Measurements from ENCODE around the gene STPG3. TPM values are rescaled to one million over a fixed set of nuclear protein-coding genes. Genes with fewer than 3 reads are reported as not detected.

STPG3 gene
- total RNA-seq, 1 donor from 2014 or later, result 0.18 TPM

DNA sequence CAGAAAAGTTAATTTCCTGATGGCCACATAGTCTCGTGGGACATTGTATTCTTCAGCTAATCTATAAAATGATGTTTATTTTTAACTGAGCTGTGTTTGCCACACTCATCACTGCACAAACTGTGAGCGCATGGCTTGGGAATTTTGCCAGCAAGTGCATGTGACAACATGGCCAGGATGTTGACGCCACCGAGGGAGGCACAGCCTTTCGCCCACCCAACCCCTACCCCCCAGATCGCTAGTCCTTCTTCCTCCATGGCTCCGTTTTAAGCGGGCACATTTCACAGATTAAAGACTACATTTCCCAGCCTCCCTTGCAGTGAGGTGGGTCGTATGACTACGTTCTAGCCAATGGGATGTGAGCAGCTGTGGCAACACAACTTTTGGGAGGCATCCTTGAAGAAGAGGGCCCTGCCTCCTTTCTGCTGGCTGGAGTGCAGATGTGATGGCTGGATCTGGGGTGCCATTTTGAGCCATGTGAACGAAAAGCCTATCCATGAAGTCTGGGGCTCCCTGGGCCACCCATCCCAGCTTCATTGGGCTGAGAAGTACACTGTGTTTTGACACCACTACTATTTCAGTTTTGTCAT, 43.1 kb downstream of the STPG3 start:
- no peak overlapping the region for H3K27ac Mint-ChIP-seq
- no peaks in the 10 kb centered on the region for H3K36me3 Mint-ChIP-seq
- H3K27me3 Mint-ChIP-seq (ENCODE audit: low read depth), result peaks cover 53% of the 10 kb centered on the region
- H3K4me1 Mint-ChIP-seq, result peaks cover 10% of the 10 kb centered on the region
- H3K9me3 Mint-ChIP-seq, result no peaks in the 10 kb centered on the region
- DNase-seq (ENCODE audit: low spot score in 2 of 2, unreplicated experiment in 2 of 2), result no peak
- H3K4me3 Mint-ChIP-seq, result peak overlapping the region; percentile 43
- TF ChIP-seq, protein P1, sequence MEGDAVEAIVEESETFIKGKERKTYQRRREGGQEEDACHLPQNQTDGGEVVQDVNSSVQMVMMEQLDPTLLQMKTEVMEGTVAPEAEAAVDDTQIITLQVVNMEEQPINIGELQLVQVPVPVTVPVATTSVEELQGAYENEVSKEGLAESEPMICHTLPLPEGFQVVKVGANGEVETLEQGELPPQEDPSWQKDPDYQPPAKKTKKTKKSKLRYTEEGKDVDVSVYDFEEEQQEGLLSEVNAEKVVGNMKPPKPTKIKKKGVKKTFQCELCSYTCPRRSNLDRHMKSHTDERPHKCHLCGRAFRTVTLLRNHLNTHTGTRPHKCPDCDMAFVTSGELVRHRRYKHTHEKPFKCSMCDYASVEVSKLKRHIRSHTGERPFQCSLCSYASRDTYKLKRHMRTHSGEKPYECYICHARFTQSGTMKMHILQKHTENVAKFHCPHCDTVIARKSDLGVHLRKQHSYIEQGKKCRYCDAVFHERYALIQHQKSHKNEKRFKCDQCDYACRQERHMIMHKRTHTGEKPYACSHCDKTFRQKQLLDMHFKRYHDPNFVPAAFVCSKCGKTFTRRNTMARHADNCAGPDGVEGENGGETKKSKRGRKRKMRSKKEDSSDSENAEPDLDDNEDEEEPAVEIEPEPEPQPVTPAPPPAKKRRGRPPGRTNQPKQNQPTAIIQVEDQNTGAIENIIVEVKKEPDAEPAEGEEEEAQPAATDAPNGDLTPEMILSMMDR (IDR thresholded peaks at IDR 0.05; ENCODE audit: unreplicated experiment), result no peak

DNA sequence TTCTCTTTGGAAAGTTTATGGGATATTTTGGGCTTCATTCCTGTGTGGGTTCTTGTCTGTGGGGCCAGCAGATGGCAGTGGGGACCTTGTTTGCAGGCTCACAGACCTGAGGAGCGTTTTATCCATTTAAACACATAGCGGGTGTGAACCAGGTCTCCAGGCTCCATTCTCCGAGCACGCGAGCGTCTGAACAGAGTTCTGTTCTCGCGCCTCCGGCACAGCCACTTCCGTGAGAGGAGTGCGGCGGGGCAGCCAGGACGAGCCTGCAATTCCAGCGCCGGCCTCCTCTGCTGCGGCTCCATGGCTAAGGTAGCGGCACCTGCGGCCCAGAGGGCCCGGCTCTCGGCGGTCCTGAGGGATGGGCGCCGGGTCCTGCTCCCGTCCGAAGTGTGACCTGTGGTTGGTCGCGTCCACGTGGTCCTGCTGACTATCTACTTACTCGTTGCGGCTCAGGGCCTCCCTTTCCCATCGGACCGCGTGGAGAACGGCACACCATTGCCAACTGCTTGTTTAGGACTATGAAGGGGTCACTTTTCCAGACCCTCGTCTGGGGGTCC, 43.7 kb downstream of the STPG3 start:
- no peaks in the 10 kb centered on the region for H3K9me3 Mint-ChIP-seq
- no peak overlapping the region for H3K27ac Mint-ChIP-seq
- TF ChIP-seq, protein P1 (IDR thresholded peaks at IDR 0.05; ENCODE audit: unreplicated experiment), result no peak
- peaks cover 56% of the 10 kb centered on the region for H3K27me3 Mint-ChIP-seq (ENCODE audit: low read depth)
- H3K36me3 Mint-ChIP-seq, result no peaks in the 10 kb centered on the region
- peak overlapping the region; percentile 43 for H3K4me3 Mint-ChIP-seq
- no peak for DNase-seq (ENCODE audit: low spot score in 2 of 2, unreplicated experiment in 2 of 2)
- H3K4me1 Mint-ChIP-seq, result peaks cover 13% of the 10 kb centered on the region

GRCh38 chr9:137295238-137295811, 44.2 kb downstream of the STPG3 start:
- peak in 1 of 2 experiments; percentile 77 for DNase-seq (ENCODE audit: low spot score in 2 of 2, unreplicated experiment in 2 of 2)
- Mint-ChIP-seq H3K36me3 (no peaks in the 10 kb centered on the region), H3K27ac (no peak overlapping the region), H3K4me1 (peaks cover 17% of the 10 kb centered on the region), H3K4me3 (peak overlapping the region; percentile 43), H3K27me3 (ENCODE audit: low read depth) (peaks cover 60% of the 10 kb centered on the region), H3K9me3 (no peaks in the 10 kb centered on the region)
- TF ChIP-seq, protein P1 (IDR thresholded peaks at IDR 0.05; ENCODE audit: unreplicated experiment), result peak; percentile 57

GRCh38 chr9:137295849-137296669, 45.0 kb downstream of the STPG3 start:
- Mint-ChIP-seq H3K27ac (no peak overlapping the region), H3K27me3 (ENCODE audit: low read depth) (peaks cover 62% of the 10 kb centered on the region), H3K9me3 (no peaks in the 10 kb centered on the region), H3K4me3 (peak overlapping the region; percentile 68), H3K36me3 (no peaks in the 10 kb centered on the region), H3K4me1 (peaks cover 20% of the 10 kb centered on the region)
- DNase-seq (ENCODE audit: low spot score in 2 of 2, unreplicated experiment in 2 of 2), result no peak
- TF ChIP-seq, protein P1 (IDR thresholded peaks at IDR 0.05; ENCODE audit: unreplicated experiment), result no peak

GRCh38 chr9:137296670-137297664, 45.9 kb downstream of the STPG3 start:
- no peaks in the 10 kb centered on the region for H3K9me3 Mint-ChIP-seq
- H3K4me3 Mint-ChIP-seq, result peak overlapping the region; percentile 68
- DNase-seq (ENCODE audit: low spot score in 2 of 2, unreplicated experiment in 2 of 2), result no peak
- H3K27ac Mint-ChIP-seq, result no peak overlapping the region
- H3K36me3 Mint-ChIP-seq, result no peaks in the 10 kb centered on the region
- TF ChIP-seq, protein P1 (IDR thresholded peaks at IDR 0.05; ENCODE audit: unreplicated experiment), result no peak
- H3K27me3 Mint-ChIP-seq (ENCODE audit: low read depth), result peaks cover 62% of the 10 kb centered on the region
- H3K4me1 Mint-ChIP-seq, result peaks cover 20% of the 10 kb centered on the region
